Activated CD4-positive, alpha-beta T cell treated with anti-CD3 and anti-CD28 coated beads, Interleukin-2, amount 50 U/mL, for 4 hours (primary cell): Measurements from ENCODE around the gene TSHZ3.

Source experiments
- DNase-seq, 2 experiments: peaks; one replicate each; pipeline ENCODE4 v3.0.0-alpha.2; 2020

The TSHZ3 gene

GRCh38 chr19:31354799-31355664 is 5.8 kb upstream of the TSHZ3 start:
- no peak for DNase-seq

- no peak for DNase-seq
Measured at GRCh38 chr19:31354316-31354715, 5.1 kb upstream of the TSHZ3 start.

- DNase-seq, result no peak
Measured at GRCh38 chr19:31353833-31354232, 4.6 kb upstream of the TSHZ3 start.

GRCh38 chr19:31352782-31353651 is 3.8 kb upstream of the TSHZ3 start:
- no peak for DNase-seq

- no peak for DNase-seq
Measured at GRCh38 chr19:31352296-31352781, 3.1 kb upstream of the TSHZ3 start.

GRCh38 chr19:31351855-31352195 is 2.6 kb upstream of the TSHZ3 start:
- DNase-seq, result no peak

GRCh38 chr19:31351056-31351854 is 2.0 kb upstream of the TSHZ3 start:
- DNase-seq, result no peak

- DNase-seq, result no peak
Measured at GRCh38 chr19:31350693-31351055, 1.4 kb upstream of the TSHZ3 start.

GRCh38 chr19:31350033-31350692 is 927 bp upstream of the TSHZ3 start:
- DNase-seq, result no peak

GRCh38 chr19:31348481-31349159 is 616 bp downstream of the TSHZ3 start:
- no peak for DNase-seq

- no peak for DNase-seq
Measured at GRCh38 chr19:31347828-31348392, 1.3 kb downstream of the TSHZ3 start.

- DNase-seq, result no peak
Measured at GRCh38 chr19:31347354-31347753, 1.9 kb downstream of the TSHZ3 start.

GRCh38 chr19:31346184-31347059 is 2.8 kb downstream of the TSHZ3 start:
- no peak for DNase-seq

- DNase-seq, result no peak
Measured at GRCh38 chr19:31344403-31344802, 4.8 kb downstream of the TSHZ3 start.

- DNase-seq, result no peak
Measured at GRCh38 chr19:31342926-31343325, 6.3 kb downstream of the TSHZ3 start.

- no peak for DNase-seq
Measured at GRCh38 chr19:31340042-31341025, 8.9 kb downstream of the TSHZ3 start.

- DNase-seq, result no peak
Measured at GRCh38 chr19:31339411-31339810, 9.8 kb downstream of the TSHZ3 start.

GRCh38 chr19:31338069-31338776 is 11.0 kb downstream of the TSHZ3 start:
- DNase-seq, result no peak
